Inflammatory macrophage treated with lipopolysaccharide for 4 hours (primary cell): ENCODE data around the gene ZMYM2.

Experiments used
- DNase-seq: peaks from one replicate; pipeline ENCODE4 v3.0.0-alpha.2; 2020

ZMYM2 gene

DNA sequence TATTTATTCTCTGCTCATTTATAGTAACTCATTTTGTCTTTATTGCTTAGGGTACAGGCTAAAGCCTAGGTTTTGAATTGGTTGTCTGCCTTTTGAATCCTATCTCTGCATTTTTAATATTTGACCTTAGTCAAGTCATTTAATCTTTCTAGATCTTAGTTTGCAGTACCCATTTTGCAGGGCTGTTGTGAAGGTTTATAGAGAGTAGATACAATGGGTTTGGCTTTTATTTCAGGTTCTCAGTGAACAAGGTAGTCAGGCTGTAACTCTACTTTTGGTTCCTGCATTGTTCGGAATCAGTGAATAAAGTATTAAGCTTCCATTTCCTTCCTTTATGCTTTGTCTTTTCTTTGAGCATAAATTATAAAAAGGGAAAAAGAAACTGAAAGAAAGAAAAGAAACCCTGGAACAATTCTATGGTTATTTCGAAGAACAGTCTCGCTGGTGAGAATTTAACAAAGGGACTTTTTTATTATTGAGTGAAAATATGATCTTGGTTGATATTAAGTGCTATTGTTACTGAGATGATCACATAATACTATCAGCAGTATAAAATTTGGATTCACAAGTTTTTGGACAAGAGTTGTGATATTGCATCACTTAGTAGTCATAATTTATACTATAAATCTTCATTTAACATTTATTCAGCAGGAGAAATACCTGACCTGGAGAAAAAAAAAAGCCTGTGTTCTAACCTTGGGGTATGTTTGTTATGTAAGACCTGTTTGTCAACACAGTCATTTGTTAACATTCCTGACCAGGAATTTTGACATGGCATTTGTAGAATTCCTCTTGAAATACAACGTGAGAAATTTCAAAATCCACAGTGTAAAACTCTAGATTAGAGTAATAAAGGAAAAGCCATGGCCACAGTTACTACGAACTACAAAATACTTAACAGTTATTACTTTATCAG, 91.3 kb downstream of the ZMYM2 start:
- DNase-seq = peak; percentile 36

DNA sequence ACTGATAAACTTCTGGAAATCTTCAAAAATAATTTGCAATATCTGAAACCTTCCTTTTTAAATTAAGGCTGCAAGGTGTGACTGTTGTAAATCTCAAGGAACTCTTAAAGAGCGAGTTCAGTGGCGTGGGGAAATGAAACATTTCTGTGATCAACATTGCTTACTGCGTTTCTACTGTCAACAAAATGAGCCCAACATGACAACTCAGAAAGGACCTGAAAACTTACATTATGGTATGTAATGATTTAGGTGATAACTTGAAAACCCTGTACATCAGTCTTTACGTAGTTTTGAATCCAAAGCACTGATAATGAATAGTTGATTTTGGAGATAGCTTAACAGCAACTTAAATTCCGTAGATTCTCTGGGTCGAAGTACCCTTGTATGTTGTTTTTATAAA, 92.8 kb downstream of the ZMYM2 start:
- DNase-seq = no peak

DNA sequence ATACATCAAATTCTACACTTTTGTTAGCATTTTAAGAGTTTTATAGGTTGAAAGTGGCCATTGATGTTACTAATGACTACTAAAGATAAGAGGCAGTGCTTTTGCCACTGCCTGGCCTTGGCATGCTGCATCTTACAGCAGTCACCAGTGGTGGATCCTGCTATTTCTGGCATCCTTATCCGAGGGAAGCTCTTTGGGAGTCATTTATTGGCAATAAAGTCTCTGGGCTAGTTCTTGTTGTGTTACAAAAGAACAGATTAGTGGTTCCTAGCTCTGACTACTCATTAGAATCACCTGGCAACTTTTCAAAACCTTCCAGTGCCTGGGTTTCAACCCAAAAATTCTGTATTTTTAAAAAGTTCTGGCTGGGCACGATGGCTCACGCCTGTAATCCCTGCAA, 94.5 kb downstream of the ZMYM2 start:
- DNase-seq = no peak

DNA sequence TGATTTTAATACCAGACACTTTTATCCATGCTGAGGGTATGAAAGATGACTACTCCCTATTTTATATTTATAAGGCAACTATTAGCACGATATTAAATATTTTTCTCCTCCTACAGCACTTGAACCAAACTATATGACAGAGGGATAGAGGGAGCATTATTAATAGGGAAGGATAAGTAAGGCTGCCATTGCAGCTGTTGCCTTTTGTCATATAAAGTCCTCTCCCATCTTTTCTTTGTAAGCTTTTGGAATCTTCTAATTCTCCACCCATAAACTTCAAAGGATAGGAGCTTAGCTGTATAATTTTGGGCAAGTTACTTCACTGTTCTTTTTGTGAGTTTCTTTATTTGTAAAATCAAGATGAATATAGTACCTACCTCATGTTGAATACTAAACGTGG, 95.4 kb downstream of the ZMYM2 start:
- no peak for DNase-seq

DNA sequence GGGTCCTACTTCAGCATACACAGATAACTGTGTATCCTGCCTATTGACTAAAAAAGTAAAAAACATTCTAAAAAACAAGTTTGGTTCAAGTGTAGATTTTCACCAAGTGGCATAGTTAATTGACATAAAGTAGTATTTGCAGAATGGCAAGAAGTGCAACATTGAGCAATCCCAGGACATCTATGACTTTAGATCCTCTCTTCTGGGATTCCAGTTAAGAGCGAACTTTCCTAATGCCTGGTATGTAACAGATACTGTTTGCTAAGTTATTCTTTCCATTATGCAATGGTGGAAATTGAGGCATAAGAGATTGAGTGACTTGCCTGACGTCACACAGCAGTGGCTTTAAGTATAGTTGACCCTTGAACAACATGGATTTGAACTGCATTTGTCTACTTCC, 96.1 kb downstream of the ZMYM2 start:
- peak; percentile 15 for DNase-seq

DNA sequence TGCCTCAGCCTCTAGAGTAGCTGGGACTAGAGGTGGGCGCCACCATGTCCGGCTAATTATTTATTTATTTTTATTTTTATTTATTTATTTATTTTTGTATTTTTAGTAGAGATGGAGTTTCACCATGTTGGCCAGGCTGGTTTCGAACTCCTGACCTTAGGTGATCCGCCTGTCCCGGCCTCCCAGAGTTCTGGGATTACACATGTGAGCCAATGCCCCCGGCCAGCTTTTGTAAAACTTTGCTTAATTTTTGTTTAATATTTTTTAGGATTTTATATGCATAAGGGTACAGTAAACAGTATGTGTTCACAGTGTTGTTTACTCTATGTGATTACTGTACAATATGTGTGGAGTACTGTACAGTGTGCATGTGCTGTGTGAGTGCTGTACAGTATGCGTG, 98.7 kb downstream of the ZMYM2 start:
- DNase-seq = no peak

DNA sequence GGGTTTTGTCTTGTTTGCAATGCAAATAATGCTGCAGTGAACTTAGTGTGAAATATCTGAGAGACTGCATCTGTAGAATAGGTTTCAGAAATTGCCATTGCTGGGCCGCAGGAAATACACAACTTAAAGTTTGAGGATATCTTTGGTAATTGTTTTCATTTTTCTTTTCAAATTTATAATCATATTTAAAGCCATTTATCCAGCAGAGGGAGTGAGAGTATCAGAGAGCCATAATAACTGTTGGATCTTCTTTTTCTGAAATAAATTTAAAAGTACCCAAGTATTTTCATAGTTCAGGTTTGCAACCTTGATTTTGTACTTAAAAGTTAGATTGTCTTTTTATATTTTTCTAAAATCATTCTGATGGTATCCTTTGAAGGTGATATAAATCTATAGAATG, 99.4 kb downstream of the ZMYM2 start:
- no peak for DNase-seq

DNA sequence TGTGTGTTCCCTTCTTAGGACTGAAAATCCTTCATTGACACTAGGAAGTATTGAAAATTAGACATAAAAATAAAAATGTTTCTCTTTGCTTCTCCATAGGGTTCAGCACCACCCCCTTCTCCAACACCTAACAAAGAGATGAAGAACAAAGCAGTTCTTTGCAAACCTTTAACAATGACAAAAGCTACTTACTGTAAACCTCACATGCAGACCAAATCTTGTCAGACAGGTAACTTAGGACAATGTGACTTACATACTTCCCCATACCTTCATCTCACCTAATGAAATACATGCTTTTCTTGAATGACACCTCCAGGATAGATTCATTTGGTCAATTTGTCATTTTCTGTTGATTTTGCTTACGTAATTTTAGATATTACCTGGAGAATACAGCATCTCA, 99.9 kb downstream of the ZMYM2 start:
- DNase-seq = no peak

DNA sequence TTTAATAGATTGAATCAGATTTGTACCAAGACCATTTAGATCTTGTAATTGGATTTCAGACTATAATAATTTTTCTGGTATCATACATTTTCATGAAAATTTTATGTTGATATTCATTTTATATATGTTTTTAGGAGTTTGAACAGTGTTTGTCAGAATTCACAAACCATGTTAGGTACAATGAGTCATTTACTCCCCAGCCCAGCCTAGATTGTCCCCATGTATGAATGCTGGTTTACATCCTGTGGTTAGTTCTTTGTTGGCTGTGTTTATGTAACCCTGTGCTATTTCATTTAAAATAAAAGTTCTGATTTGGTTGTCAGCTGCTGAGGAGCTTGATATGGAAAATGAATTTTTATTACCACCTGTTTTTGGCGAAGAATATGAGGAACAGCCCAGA, 105.6 kb downstream of the ZMYM2 start:
- no peak for DNase-seq

DNA sequence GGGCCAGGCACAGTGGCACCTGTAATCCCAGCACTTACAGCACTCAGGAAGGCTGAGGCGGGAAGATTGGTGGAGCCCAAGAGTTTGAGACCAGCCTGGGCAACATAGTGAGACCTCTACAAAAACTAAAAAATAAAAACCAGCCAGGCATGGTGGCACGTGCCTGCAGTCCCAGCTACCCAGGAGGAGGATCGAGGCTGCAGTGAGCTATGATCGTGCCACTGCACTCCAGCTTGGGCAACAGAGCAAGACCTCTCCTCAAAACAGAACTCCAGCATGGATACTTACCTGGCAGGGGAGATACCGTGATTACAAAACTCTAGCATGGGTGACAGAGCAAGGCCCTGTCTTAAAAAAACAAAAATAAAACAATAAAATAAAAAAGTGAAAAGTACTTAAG, 107.0 kb downstream of the ZMYM2 start:
- no peak for DNase-seq

DNA sequence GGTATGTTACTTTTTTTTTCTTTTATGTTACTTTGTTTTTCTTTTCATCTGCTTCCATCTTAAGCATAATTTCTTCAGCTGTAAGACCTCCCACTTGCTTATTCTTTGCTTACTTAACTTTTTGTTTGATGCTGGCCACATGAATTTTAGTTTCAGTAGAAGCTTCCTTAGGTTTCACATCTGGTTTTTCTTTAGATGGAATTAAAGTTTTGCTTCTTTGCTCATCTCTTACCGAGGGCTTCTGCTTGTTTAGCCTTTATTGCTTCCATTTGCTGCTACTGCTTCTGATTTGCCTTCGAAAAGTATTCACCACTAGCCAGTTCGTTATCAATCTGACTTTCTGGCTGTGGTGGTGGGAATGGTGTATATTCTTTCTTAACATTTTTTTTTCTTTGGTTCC, 111.4 kb downstream of the ZMYM2 start:
- peak; percentile 13 for DNase-seq

DNA sequence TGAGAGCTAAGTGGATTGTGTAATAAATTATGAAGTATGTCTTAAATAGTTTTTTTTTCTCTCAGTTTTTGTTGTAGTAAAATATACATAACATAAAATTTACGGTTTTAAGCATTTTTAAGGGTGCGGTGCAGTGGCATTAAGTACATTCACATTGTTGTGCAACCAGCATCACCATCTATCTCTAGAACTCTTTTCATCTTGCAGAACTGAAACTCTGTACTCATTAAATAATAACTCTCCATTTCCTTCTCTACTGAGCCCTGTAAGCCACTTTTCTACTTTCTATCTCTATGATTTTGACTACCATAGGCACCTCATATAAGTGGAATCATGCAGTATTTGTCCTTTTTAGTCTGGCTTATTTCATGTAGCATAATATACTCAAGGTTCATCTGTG, 115.2 kb downstream of the ZMYM2 start:
- DNase-seq = peak; percentile 73

DNA sequence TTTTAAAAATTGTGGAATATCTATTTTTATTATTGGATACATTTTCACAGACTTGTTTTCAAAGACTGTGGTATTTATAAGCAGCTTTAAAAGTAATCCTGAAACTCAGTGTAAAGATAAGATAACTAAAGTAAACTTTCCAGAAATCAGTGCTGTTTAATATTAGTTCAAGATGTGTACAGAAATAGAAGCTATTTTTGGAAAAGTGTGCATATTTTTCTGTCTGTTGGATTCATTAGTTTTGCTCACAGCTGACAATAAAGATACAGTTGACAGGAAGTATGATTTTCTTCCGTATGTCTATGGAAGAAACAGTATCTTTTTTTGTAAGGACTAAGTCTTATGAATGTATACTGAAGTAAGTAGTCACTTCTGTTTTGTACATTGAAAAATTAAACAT, 116.4 kb downstream of the ZMYM2 start:
- no peak for DNase-seq

DNA sequence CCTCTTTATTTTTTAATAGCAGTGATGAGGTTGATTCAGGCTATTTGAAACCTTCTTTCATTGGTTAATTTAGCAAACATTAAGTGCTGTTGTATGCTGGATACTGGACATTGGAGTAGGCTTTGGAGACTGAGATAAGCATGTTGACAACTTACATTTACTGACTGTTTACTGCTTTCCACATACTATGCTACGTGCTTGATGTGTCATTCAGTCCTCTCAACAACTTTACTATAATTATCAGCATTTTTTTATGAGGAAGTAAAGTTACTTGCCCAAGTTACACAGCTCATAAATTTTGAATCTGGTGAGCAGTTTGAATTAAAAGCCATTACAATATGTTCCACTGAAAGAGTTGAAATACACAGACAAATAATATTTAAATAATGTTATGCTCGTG, 118.6 kb downstream of the ZMYM2 start:
- DNase-seq = peak; percentile 54

DNA sequence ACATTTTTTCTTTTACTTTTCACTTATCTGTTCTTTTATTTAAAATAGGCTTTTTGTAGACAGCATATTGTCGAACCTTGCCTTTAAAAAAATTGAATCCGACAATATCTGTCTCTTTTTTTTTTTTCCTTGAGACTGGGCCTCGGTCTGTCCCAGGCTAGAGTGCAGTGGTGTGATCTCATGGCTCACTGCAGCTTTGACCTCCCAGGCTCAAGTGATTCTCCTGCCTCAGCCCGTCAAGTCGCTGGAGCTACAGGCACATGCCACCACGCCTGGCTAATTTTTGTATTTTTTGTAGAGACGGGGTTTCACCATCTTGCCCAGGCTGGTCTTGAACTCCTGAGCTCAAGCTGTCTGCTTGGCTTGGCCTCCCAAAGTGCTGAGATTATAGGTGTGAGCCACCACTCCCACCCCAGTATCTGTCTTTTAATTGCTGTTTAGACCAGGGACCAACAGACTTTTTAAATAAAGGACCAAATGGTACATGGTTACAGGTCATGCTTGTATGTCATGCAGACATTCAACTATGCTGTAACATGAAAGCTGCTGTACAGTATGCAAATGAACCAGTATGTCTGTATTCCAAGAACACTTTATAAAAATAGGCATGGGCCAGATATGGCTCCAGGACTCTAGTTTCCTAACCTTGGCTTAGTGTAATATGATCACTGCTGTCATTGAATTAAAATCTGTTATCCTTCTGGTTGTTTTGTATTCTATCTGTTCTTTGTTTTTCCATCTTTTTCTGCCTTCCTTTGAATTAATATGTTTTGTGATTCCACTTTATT, 122.0 kb downstream of the ZMYM2 start:
- DNase-seq = no peak

DNA sequence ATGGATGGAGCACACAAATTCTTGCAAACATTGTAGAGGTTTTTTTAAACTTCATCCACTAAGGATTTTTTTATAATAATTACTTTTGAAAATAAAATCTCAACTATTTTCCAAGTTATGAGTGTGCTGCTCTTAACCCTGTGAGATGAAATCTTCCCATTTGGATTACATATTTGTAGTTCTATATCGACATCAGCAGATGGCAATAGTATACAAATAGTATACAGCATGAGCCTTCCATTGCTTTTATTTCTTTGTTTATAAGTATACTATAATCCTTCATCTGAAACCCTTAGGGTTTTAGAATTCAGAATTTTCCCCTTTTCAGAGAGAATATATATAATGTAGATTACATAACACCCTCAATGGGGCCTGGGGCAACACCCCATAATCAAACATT, 131.8 kb downstream of the ZMYM2 start:
- DNase-seq = no peak

DNA sequence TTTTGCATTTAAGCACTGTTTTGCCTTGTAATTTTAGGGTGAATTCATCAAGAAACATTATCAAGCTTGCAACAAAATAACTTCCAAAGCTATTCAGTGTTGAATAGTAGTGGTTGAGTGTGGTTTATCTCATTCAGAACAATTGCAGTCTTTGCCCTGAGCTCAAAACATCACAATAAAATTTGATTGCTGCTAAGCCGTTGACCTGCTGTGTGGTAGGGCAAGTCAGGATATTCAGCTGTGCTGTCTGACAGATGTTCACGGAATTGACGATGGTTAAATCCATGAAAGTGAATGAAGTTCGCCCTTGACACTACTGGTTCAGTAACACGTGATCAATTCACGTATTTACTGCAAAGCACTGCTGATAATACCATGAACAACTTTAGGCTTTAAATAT, 135.4 kb downstream of the ZMYM2 start:
- DNase-seq = no peak

DNA sequence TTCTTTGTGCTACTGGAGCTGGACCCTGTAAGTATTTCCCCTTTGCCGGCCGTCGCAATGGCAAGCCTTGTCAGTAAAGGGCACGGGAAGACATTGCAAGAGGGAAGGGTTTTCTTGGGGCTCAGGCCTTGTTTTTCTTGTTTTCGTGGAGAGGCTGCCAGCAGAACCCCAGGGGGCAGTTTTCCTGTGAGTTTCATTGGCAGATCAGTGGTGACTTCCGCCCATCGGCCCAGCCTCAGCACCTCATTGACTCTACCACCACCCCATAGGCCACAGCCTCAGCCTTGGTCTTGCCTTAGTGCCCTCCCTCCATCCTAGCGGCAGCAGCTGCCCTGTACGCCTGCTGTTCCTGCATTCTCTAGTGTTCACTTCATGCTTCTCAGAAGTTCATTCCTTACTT, 140.8 kb downstream of the ZMYM2 start:
- DNase-seq = no peak

DNA sequence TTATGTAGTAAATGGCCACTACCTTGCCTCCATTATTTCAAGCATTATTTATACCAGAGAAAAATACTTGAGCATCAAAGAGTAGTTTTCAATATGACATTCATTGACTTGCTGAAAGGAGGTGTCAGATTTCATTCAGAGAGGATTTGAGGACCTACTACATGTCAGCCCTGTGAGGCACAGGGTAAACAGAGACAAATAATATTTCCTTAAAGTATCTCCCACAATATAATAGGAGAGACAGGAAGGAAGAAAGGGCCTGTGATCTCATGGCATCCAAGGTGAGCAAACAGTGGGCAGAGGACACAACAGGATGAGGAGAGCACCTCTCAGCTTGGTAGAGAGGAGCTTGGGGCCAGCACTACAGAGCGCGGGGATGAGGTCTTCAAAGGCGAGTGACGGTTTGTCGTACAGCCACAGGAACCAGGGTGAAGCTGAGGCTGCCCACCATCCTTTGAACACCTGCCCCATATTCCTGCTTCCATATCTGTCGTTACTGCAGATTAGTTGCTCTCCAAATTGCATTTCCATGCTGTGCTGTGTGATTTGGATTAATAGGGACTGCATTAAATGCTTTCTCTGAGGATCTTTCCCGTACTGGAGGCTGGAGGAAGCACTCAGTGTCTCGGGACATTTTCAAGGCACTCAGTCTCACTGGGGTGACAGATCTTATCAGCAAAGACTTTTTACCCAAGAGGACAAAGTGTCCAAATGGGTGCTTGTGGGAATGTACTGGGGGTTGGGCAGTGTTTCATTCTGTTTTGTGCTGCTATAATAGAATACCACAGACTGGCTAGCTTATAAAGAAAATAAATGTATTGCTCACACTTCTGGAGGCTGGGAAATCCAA, 143.2 kb downstream of the ZMYM2 start:
- no peak for DNase-seq

DNA sequence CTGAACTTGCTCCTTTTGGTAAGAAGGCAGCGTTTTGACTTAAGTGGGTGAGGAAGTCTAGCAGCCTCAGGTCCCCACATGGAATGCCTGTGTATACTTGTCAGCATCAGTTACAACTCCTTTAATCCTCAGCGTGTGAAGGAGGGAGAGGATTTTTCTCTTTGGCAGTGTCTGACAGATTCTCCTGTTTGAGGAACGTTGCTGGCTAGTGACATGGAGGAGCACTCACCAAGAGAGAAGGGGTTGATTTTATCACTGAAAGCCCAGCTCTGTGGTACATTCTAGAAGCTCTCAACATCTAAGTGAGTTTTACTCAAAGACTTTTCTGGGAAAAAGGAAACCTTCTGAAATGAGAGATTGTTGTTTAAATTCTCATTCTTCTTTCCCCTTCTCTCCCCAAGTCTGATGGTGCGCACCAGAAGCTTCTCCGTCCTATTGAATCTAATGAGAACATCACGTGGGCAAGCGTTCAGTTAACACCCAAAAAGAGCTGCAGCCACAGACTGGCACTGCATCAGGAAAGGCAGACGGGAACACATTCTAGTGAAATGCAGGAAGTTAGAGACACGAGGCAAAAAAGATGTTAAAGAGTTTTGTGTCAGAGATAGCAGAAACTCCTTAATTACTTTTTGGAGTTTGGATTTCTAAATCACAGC, 144.1 kb downstream of the ZMYM2 start:
- DNase-seq = no peak

DNA sequence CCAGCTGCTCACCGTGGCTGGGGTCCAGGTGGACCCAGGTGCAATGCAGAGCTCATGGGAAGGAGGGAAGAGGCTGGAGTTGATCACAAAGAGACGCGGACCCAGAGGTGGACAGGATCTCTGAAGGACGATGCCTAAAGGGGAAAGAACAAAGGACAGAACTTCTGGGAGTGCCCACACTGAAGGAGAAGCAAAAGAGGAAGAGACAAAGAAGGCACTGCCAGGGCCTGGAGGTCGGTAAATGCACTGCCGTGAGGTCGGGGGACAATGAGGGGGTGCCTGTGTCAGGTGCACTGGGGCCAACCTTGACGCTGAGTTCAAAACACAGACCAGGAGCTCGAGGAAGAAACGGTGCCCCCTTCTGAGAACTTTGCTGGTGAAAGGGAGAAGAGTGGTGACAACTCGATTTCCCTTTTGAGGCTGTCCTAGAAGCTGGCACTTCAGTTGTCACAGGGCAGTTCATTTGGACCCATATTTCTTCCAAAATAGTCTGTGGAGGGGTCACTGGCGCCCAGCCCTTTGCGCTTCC, 146.7 kb downstream of the ZMYM2 start:
- no peak for DNase-seq

DNA sequence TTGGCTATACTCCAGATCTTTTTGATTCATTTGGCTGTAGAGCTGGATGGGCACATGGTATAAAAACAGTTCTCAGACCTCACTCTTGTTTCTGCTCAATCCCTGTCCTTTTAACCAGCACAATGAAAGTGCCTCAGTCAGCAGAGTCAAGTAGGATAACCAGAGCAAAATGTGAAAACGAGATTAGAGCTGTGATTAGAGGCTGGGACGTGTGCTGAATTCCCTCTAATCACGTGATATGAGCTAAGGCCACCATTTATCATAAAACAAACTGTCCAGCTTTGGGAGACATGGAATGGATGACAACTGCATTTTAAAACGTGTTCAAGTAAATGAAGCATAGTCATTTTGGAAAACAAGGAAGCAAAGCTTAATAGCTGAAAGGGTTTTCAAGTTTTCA, 148.2 kb downstream of the ZMYM2 start:
- no peak for DNase-seq

DNA sequence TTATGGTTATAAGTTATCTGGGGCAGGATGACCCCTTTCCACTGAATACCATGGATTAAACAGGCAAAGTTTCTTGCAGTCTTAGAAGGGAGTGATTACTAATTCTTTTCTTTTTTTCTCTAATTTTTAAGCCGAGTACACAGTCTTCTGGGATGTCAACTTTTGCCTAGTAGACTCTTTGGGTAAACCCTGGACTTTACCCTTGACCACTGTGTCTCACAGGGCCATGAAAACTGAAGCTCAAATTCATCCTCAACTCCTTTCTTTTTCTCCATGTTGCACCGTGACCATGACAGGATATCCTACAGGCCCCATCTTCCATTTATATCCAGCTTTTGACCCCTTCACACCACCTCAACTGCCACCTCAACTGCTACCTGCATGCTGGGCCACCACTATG, 150.5 kb downstream of the ZMYM2 start:
- no peak for DNase-seq
